Ishikawa (cell line): ENCODE results near the gene STING1.

Experiments
- CEBPB ChIP-seq: IDR thresholded peaks from 2 replicates; pipeline ENCODE4 v1.6.1; 2012
- CREB1 ChIP-seq: IDR thresholded peaks from 2 replicates; pipeline ENCODE4 v1.6.1; 2012; ENCODE audit warnings: low read depth
- EGR1 ChIP-seq: IDR thresholded peaks from 2 replicates; pipeline ENCODE4 v1.6.1; 2012
- EP300 ChIP-seq: IDR thresholded peaks from 2 replicates; pipeline ENCODE4 v1.6.1; 2012; ENCODE audit warnings: borderline replicate concordance
- FOXM1 ChIP-seq: IDR thresholded peaks from 2 replicates; pipeline ENCODE4 v1.6.1; 2012; ENCODE audit warnings: low read depth, borderline replicate concordance
- NFIC ChIP-seq: IDR thresholded peaks from 2 replicates; pipeline ENCODE4 v1.6.1; 2012
- RAD21 ChIP-seq: IDR thresholded peaks from 2 replicates; pipeline ENCODE4 v1.6.1; 2012; ENCODE audit warnings: low read depth
- TAF1 ChIP-seq: IDR thresholded peaks from 2 replicates; pipeline ENCODE4 v1.6.1; 2012; ENCODE audit warnings: low read depth, mild to moderate bottlenecking
- TCF12 ChIP-seq: IDR thresholded peaks from 2 replicates; pipeline ENCODE4 v1.6.1; 2012; ENCODE audit warnings: low read depth
- TEAD4 ChIP-seq: IDR thresholded peaks from 2 replicates; pipeline ENCODE4 v1.6.1; 2012
- USF1 ChIP-seq: IDR thresholded peaks from 2 replicates; pipeline ENCODE4 v1.6.1; 2012
- YY1 ChIP-seq: IDR thresholded peaks from 2 replicates; pipeline ENCODE4 v1.6.1; 2012; ENCODE audit warnings: low read depth
- ZBTB7A ChIP-seq: IDR thresholded peaks from 2 replicates; pipeline ENCODE4 v1.6.1; 2012; ENCODE audit warnings: low read depth
- TF ChIP-seq, protein P1 (sequence below): IDR thresholded peaks from 2 replicates; pipeline ENCODE4 v1.6.1; 2012
- TF ChIP-seq, protein P2 (sequence below): IDR thresholded peaks from 2 replicates; pipeline ENCODE4 v1.6.1; 2012; ENCODE audit warnings: low read depth, mild to moderate bottlenecking

STING1 gene

GRCh38 chr5:139451176-139451575 is 31.4 kb downstream of the STING1 start:
- TF ChIP-seq USF1: no peak
- TF ChIP-seq TCF12: no peak
- no peak for TF ChIP-seq RAD21
- no peak for TF ChIP-seq YY1
- TF ChIP-seq FOXM1: no peak
- no peak for TF ChIP-seq TEAD4
- TF ChIP-seq ZBTB7A: no peak
- no peak for TF ChIP-seq CREB1
- TF ChIP-seq EGR1: no peak

DNA sequence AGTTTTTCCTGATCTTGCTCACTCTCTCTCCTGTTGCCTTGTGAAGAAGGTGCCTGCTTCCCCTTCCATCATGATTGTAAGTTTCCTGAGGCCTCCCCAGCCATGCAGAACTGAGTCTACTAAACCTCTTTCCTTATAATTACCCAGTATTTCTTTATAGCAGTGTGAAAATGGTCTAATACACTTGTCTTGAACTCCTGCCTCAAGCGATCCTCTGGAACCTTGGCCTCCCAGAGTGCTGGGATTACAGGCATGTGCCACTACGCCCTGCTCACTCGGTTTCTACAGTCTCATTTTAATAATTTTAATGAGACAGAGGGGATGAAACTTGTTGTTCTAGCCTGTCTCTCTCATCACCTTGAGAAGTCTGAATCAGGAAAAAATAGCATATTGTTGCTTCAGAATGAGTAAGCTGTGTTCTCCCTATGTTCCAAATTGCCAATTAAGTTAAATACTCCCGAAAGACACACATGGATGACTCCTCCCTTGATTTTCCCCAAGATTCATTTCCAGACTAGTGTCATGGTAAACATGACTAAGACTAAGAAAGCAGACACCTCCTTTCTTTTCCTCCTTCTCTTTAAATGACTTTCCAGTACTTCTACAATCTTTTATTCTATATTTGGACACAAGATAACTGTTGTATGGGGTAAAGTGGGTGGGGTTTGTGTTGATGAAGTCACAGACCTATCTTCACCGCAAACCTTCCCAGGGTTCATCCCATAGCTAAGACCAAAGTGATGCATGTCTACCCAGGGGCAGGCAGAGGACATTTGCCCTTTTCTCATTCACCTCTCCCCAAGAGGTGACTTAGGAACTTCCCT is 35.4 kb downstream of the STING1 start:
- TF ChIP-seq NFIC: no peak

- TF ChIP-seq TEAD4 (no peak), FOXM1 (no peak), EGR1 (no peak), CEBPB (no peak), NFIC (no peak)
- TF ChIP-seq, protein P1, sequence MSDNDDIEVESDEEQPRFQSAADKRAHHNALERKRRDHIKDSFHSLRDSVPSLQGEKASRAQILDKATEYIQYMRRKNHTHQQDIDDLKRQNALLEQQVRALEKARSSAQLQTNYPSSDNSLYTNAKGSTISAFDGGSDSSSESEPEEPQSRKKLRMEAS: no peak
Measured at GRCh38 chr5:139445325-139446170, 37.0 kb downstream of the STING1 start.

DNA sequence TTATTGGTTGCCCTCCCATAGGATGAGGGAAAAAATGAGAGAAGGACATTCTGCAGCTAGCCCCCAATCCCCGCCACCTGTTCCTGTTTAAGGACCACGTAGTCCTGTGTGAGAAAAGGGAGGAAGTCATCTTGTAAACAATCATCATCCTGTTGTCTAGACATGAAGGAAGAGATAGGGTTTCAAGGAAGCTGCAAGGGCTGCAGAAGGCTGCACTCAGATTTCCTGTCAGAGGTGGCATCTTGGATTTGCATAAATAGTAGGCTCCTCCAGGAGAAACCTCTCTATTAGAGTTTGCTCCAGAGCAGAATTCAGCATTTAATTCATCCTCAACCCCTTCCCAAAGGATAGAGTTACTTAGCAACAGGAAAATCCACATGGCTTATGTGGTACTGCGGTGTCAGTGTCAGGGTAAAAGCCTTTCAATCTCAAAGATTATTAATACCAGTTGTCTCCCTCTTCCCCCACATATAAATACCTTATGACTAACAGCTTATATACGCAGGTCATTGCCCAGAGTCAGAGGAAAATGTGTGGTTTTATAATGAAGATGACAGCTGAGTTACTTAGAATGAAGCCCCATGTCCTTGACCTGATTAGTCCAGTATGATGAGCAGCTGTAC is 38.6 kb downstream of the STING1 start:
- no peak for TF ChIP-seq EP300
- TF ChIP-seq NFIC: no peak
- no peak for TF ChIP-seq CEBPB
- TF ChIP-seq, protein P2, sequence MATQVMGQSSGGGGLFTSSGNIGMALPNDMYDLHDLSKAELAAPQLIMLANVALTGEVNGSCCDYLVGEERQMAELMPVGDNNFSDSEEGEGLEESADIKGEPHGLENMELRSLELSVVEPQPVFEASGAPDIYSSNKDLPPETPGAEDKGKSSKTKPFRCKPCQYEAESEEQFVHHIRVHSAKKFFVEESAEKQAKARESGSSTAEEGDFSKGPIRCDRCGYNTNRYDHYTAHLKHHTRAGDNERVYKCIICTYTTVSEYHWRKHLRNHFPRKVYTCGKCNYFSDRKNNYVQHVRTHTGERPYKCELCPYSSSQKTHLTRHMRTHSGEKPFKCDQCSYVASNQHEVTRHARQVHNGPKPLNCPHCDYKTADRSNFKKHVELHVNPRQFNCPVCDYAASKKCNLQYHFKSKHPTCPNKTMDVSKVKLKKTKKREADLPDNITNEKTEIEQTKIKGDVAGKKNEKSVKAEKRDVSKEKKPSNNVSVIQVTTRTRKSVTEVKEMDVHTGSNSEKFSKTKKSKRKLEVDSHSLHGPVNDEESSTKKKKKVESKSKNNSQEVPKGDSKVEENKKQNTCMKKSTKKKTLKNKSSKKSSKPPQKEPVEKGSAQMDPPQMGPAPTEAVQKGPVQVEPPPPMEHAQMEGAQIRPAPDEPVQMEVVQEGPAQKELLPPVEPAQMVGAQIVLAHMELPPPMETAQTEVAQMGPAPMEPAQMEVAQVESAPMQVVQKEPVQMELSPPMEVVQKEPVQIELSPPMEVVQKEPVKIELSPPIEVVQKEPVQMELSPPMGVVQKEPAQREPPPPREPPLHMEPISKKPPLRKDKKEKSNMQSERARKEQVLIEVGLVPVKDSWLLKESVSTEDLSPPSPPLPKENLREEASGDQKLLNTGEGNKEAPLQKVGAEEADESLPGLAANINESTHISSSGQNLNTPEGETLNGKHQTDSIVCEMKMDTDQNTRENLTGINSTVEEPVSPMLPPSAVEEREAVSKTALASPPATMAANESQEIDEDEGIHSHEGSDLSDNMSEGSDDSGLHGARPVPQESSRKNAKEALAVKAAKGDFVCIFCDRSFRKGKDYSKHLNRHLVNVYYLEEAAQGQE: no peak
- no peak for TF ChIP-seq ZBTB7A
- no peak for TF ChIP-seq FOXM1
- TF ChIP-seq YY1: no peak
- no peak for TF ChIP-seq EGR1
- TF ChIP-seq TAF1: no peak
- TF ChIP-seq TCF12: no peak

GRCh38 chr5:139439013-139439903 is 43.3 kb downstream of the STING1 start, which contains the start of gene DNAJC18:
Gene DNAJC18 (minus strand): TSS chr5:139439525. CDS start chr5:139439445, 80 bp downstream.
- peak; percentile 36; the same call in 1 of the 2 replicates for TF ChIP-seq CREB1
- TF ChIP-seq TAF1: peak; percentile 50
- TF ChIP-seq YY1: peak; percentile 76
- TF ChIP-seq EP300: no peak
- TF ChIP-seq, protein P1: peak; percentile 58; the same call in 1 of the 2 replicates
- TF ChIP-seq, protein P2: no peak
- TF ChIP-seq TEAD4: no peak
- TF ChIP-seq FOXM1: no peak
- no peak for TF ChIP-seq NFIC
- TF ChIP-seq TCF12: 0 out of 2 replicates have a peak, but pooled peaks have one; percentile 23
- TF ChIP-seq ZBTB7A: peak; percentile 60
- peak; percentile 35; the same call in 1 of the 2 replicates for TF ChIP-seq USF1
